D721Med (cell line): ENCODE results near the gene OPN1SW.

ENCODE experiments used
- DNase-seq: peaks from one replicate; pipeline ENCODE4 v3.0.0; 2011; ENCODE audit warnings: low spot score; ENCODE audit not compliant: insufficient read length
- FAIRE-seq: peaks from 2 replicates; lab custom pipeline; 2011; peaks lifted over from hg19 to GRCh38; lab: Jason Lieb, UNC
- CTCF ChIP-seq: IDR thresholded peaks from 2 replicates; pipeline ENCODE4 v1.5.1; 2012; ENCODE audit warnings: mild to moderate bottlenecking, control low read depth; ENCODE audit not compliant: insufficient read depth; ENCODE audit errors: missing control alignments

Gene OPN1SW

GRCh38 chr7:128788446-128789412 is 13.1 kb upstream of the OPN1SW start:
- peak; percentile 76 for FAIRE-seq
- peak; percentile 49 for DNase-seq
- no peak for TF ChIP-seq CTCF

- no peak for TF ChIP-seq CTCF
- FAIRE-seq = no peak
- no peak for DNase-seq
These were observed 10.1 kb upstream of the OPN1SW start for GRCh38 chr7:128785738-128786137.

- no peak for DNase-seq
- FAIRE-seq = no peak
These were observed 7.7 kb upstream of the OPN1SW start for GRCh38 chr7:128783143-128783861.

GRCh38 chr7:128781851-128782250 is 6.3 kb upstream of the OPN1SW start:
- TF ChIP-seq CTCF = no peak
- no peak for DNase-seq
- FAIRE-seq = no peak

More at GRCh38 chr7:128783143-128783861, 7.7 kb upstream of the OPN1SW start:
- TF ChIP-seq CTCF = no peak

- DNase-seq (no peak), FAIRE-seq (no peak)
- no peak for TF ChIP-seq CTCF
These were observed 5.5 kb upstream of the OPN1SW start for GRCh38 chr7:128781126-128781525.

GRCh38 chr7:128778946-128779345 is 3.4 kb upstream of the OPN1SW start:
- FAIRE-seq (no peak), DNase-seq (no peak)
- TF ChIP-seq CTCF = no peak
